GM21786 (cell line): Measurements from ENCODE around the gene IZUMO4.

Experiments used
- ATAC-seq: cut with Tn5 transposase; IDR thresholded peaks from one replicate; pipeline ENCODE4 v1.9.1; 2021; ENCODE audit not compliant: unreplicated experiment

The IZUMO4 gene

GRCh38 chr19:2103045-2103707 is 6.5 kb downstream of the IZUMO4 start:
- ATAC-seq, result no peak

GRCh38 chr19:2108251-2109016 is 11.7 kb downstream of the IZUMO4 start:
- ATAC-seq, result no peak

GRCh38 chr19:2109046-2109864 is 12.5 kb downstream of the IZUMO4 start:
- ATAC-seq, result no peak

GRCh38 chr19:2110822-2111221 is 14.1 kb downstream of the IZUMO4 start:
- no peak for ATAC-seq

- ATAC-seq, result no peak
Observed at GRCh38 chr19:2111425-2111824, 14.7 kb downstream of the IZUMO4 start.

GRCh38 chr19:2111886-2112285 is 15.2 kb downstream of the IZUMO4 start:
- no peak for ATAC-seq

GRCh38 chr19:2112516-2113320 is 16.0 kb downstream of the IZUMO4 start:
- no peak for ATAC-seq

- no peak for ATAC-seq
Observed at GRCh38 chr19:2113439-2114211, 16.9 kb downstream of the IZUMO4 start.

- ATAC-seq, result no peak
Observed at GRCh38 chr19:2114218-2114617, 17.5 kb downstream of the IZUMO4 start.

GRCh38 chr19:2114821-2115220 is 18.1 kb downstream of the IZUMO4 start:
- ATAC-seq, result no peak

GRCh38 chr19:2115324-2115723 is 18.6 kb downstream of the IZUMO4 start:
- no peak for ATAC-seq

GRCh38 chr19:2115911-2116426 is 19.3 kb downstream of the IZUMO4 start:
- no peak for ATAC-seq

GRCh38 chr19:2116507-2116906 is 19.8 kb downstream of the IZUMO4 start:
- no peak for ATAC-seq

- ATAC-seq, result no peak
Observed at GRCh38 chr19:2117215-2117960, 20.7 kb downstream of the IZUMO4 start.

- ATAC-seq, result no peak
Observed at GRCh38 chr19:2118438-2118837, 21.7 kb downstream of the IZUMO4 start.

GRCh38 chr19:2119921-2120785 is 23.4 kb downstream of the IZUMO4 start:
- no peak for ATAC-seq

GRCh38 chr19:2120821-2121220 is 24.1 kb downstream of the IZUMO4 start:
- no peak for ATAC-seq

GRCh38 chr19:2121416-2122051 is 24.8 kb downstream of the IZUMO4 start:
- no peak for ATAC-seq
